ENCODE measurements around the gene TOMM5. TPM values are rescaled to one million over a fixed set of nuclear protein-coding genes. Genes with fewer than 3 reads are reported as not detected.

Gene TOMM5
- total and polyA plus RNA-seq, 2 of the 4 experiments (the other 2 are of a cell fraction), result 159 to 206 TPM

DNA sequence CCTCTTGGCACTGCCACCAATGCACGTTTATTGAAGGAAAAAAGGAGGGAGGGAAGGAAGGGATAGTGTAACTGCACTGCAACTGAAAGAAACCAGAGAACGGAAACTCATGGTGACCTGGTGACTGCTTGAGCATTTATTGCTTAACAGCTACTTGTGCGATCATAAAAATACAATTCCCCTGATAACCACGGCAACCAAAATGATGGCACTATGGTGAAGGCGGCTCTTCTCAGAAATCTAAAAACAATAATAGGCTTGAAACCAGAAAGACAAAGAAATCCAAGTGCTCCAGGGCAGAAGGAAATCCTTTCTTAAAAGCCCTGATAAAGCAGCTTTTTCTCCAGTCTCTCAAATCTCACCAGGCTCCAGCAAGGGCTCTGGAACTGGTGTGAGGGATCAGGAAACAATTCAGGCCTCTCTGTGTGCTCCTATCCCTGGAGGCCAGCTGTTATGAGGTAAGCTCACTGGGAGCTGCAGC is 18.1 kb downstream of the TOMM5 start:
- H3K4me3 ChIP-seq (ENCODE audit: insufficient read depth, low read depth, low read length), result no peak overlapping the region
- ATAC-seq (ENCODE audit: low read depth) (no peak), DNase-seq (peak; percentile 62)

More for the DNA sequence above, 18.1 kb downstream of the TOMM5 start:
- no peak overlapping the region for H3K4me2 ChIP-seq (ENCODE audit: low read depth, low read length)
- no peak overlapping the region for H4K5ac ChIP-seq (ENCODE audit: low read depth, low read length)
- H4K8ac ChIP-seq (ENCODE audit: low read depth in 2 of 2, low read length in 2 of 2), result 0 out of 4 replicates have a peak overlapping the region, but pooled peaks of 1 of the 2 experiments have one; percentile 1
- H2BK15ac ChIP-seq (ENCODE audit: low read depth, low read length), result no peak overlapping the region
- no peak overlapping the region for H2AK5ac ChIP-seq (ENCODE audit: low read depth, low read length)
- no peak overlapping the region for H2AFZ ChIP-seq (replicated peaks; ENCODE audit: low read length, poor library complexity)
- WGBS, 2 experiments (ENCODE audit: extremely low coverage in 2 of 2, insufficient read length in 1 of 2), result no CpG with 5 or more reads among the region's 5 CpGs
- peaks cover 31 to 64% of the 10 kb centered on the region in 2 experiments for H3K79me1 ChIP-seq (ENCODE audit: low read depth in 1 of 2, low read length in 2 of 2)
- POLR2A ChIA-PET (ENCODE audit: unreplicated experiment), result no interaction called here
- H2BK20ac ChIP-seq (ENCODE audit: low read depth, low read length), result no peak overlapping the region
- no peak overlapping the region for H3K56ac ChIP-seq (ENCODE audit: extremely low read depth, insufficient read depth, low read length)
- H3K27me3 ChIP-seq (ENCODE audit: control insufficient read depth, insufficient read depth, low read length), result no peaks in the 10 kb centered on the region
- CTCF ChIA-PET, result interaction anchor here (1.0 kb wide), 1 partner anchor 16 kb away, joined by 3 read pairs; no protein-coding TSS in a partner anchor
- no peaks in the 10 kb centered on the region for H3K9me3 ChIP-seq (ENCODE audit: control insufficient read depth, insufficient read depth, low read length)
- BruUV-seq (replicated peaks), result no TSS peak
- dilution Hi-C loops (cut with HindIII; ENCODE audit: low sequenced_read_pairs, unreplicated experiment), result no loop called here
- H3K4me1 ChIP-seq (ENCODE audit: control insufficient read depth, insufficient read depth, low read length), result peaks cover 11% of the 10 kb centered on the region
- H3K36me3 ChIP-seq (ENCODE audit: control insufficient read depth, insufficient read depth, low read length), result 0 out of 2 replicates have a peak, but pooled peaks cover 1% of the 10 kb centered on the region
- no peak overlapping the region for H3K18ac ChIP-seq (ENCODE audit: low read depth, low read length)
- no peaks in the 10 kb centered on the region; the same call in 1 of the 2 replicates for H4K20me1 ChIP-seq (ENCODE audit: insufficient read depth, low read length)
- H2BK5ac ChIP-seq (ENCODE audit: low read depth, low read length, poor library complexity, severe bottlenecking), result no peak overlapping the region
- H3K9me1 ChIP-seq (ENCODE audit: insufficient read depth, low read length), result no peaks in the 10 kb centered on the region
- in situ Hi-C loops (cut with MboI; ENCODE audit: low sequenced_read_pairs), result no loop called here
- no peak overlapping the region for H2AK9ac ChIP-seq (replicated peaks; ENCODE audit: low read depth, low read length, poor library complexity)
- no peak overlapping the region for H3K9ac ChIP-seq (ENCODE audit: low read depth, low read length)
- no peak overlapping the region for H2BK120ac ChIP-seq (ENCODE audit: low read depth, low read length)
- no peak overlapping the region for H3K14ac ChIP-seq (replicated peaks; ENCODE audit: low read depth, low read length)
- H3K27ac ChIP-seq (ENCODE audit: insufficient read depth, low read length), result no peak overlapping the region; the same call in 1 of the 2 replicates
- H3K23ac ChIP-seq (ENCODE audit: low read depth, low read length), result peak overlapping the region; percentile 60; the same call in 1 of the 2 replicates
- intact Hi-C loops (cut with micrococcal nuclease), result no loop called here
- H3K4ac ChIP-seq (ENCODE audit: low read depth, low read length), result no peak overlapping the region
- no peak overlapping the region for H4K91ac ChIP-seq (ENCODE audit: insufficient read depth, low read depth, low read length)
- TF ChIP-seq, protein P1, sequence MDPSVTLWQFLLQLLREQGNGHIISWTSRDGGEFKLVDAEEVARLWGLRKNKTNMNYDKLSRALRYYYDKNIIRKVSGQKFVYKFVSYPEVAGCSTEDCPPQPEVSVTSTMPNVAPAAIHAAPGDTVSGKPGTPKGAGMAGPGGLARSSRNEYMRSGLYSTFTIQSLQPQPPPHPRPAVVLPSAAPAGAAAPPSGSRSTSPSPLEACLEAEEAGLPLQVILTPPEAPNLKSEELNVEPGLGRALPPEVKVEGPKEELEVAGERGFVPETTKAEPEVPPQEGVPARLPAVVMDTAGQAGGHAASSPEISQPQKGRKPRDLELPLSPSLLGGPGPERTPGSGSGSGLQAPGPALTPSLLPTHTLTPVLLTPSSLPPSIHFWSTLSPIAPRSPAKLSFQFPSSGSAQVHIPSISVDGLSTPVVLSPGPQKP (IDR thresholded peaks at IDR 0.05; ENCODE audit: borderline replicate concordance, low read depth, low read length), result no peak
- peak; percentile 83 for TF ChIP-seq CEBPB (IDR thresholded peaks at IDR 0.05; ENCODE audit: low read depth, low read length)
- TF ChIP-seq, protein P2, sequence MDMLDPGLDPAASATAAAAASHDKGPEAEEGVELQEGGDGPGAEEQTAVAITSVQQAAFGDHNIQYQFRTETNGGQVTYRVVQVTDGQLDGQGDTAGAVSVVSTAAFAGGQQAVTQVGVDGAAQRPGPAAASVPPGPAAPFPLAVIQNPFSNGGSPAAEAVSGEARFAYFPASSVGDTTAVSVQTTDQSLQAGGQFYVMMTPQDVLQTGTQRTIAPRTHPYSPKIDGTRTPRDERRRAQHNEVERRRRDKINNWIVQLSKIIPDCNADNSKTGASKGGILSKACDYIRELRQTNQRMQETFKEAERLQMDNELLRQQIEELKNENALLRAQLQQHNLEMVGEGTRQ (IDR thresholded peaks at IDR 0.05; ENCODE audit: low read depth, low read length), result no peak
